CD4-positive, CD25-positive, alpha-beta regulatory T cell (primary cell): ENCODE results near the gene TCP10L. TPM values are rescaled to one million over a fixed set of nuclear protein-coding genes. Genes with fewer than 3 reads are reported as not detected.

Experiments used
- ATAC-seq, 2 donors: fragments of 150-1000 bp; cut with Tn5 transposase; one replicate each; pipeline ENCODE4 v1.10.0; 2021; ENCODE audit warnings: low read depth in 2 of 2, moderate number of reproducible peaks in 2 of 2, moderate library complexity in 1 of 2
- DNase-seq, 3 donors: peaks; one replicate each; pipeline versions ENCODE4 v3.0.0 to v3.0.0-alpha.2; 2012 to 2022; ENCODE audit warnings: mixed read lengths in 1 of 3
- H3K27ac ChIP-seq: one replicate; pipeline ENCODE4 v1.7.0; 2013; ENCODE audit warnings: mild to moderate bottlenecking, low read length; ENCODE audit not compliant: insufficient read depth, poor library complexity, severe bottlenecking
- H3K27me3 ChIP-seq: one replicate; pipeline ENCODE4 v1.7.0; 2013; ENCODE audit warnings: low read length; ENCODE audit not compliant: control insufficient read depth, insufficient read depth
- H3K36me3 ChIP-seq: one replicate; pipeline ENCODE4 v1.7.0; 2013; ENCODE audit warnings: mild to moderate bottlenecking, low read length, moderate library complexity; ENCODE audit not compliant: control insufficient read depth, insufficient read depth
- H3K4me1 ChIP-seq: 2 replicates; pipeline ENCODE4 v1.7.0; 2013; ENCODE audit warnings: mild to moderate bottlenecking, low read length; ENCODE audit not compliant: insufficient read depth, control insufficient read depth, poor library complexity, severe bottlenecking
- H3K4me3 ChIP-seq: one replicate; pipeline ENCODE4 v1.7.0; 2013; ENCODE audit warnings: low read depth, mild to moderate bottlenecking, low read length, moderate library complexity
- H3K9me3 ChIP-seq, 2 experiments: 1 replicate in 1 of 2; 2 replicates in 1 of 2; pipeline ENCODE4 v1.7.0; 2013; ENCODE audit warnings: low read length in 2 of 2, mild to moderate bottlenecking in 1 of 2, moderate library complexity in 1 of 2; ENCODE audit not compliant: control insufficient read depth in 2 of 2
- H3K27ac Mint-ChIP-seq, 3 donors: one replicate each; pipeline ENCODE4 v1.8.0; 2020 to 2022; ENCODE audit warnings: mild to moderate bottlenecking in 3 of 3, mixed read lengths in 3 of 3, moderate library complexity in 2 of 3
- H3K27me3 Mint-ChIP-seq: one replicate; pipeline ENCODE4 v1.8.0; 2022; ENCODE audit warnings: mild to moderate bottlenecking, mixed read lengths
- H3K36me3 Mint-ChIP-seq: one replicate; pipeline ENCODE4 v1.8.0; 2020; ENCODE audit warnings: mixed read lengths
- H3K4me1 Mint-ChIP-seq, 4 donors: one replicate each; pipeline ENCODE4 v1.8.0; 2020 to 2022; ENCODE audit warnings: mixed read lengths in 4 of 4, mild to moderate bottlenecking in 1 of 4
- H3K4me3 Mint-ChIP-seq, 4 donors: one replicate each; pipeline ENCODE4 v1.8.0; 2020 to 2022; ENCODE audit warnings: mild to moderate bottlenecking in 4 of 4, mixed read lengths in 4 of 4, moderate library complexity in 3 of 4
- H3K9me3 Mint-ChIP-seq, 7 donors: one replicate each; pipeline ENCODE4 v1.8.0; 2020 to 2022; ENCODE audit warnings: mixed read lengths in 7 of 7, mild to moderate bottlenecking in 3 of 7, moderate library complexity in 2 of 7
- polyA plus RNA-seq, 4 donors: library from polyadenylated mRNA; unstranded; fragments of 300-500 nt; fragmentation: Illumina TruSeq; gene quantifications; one replicate each; pipeline ENCODE4 v1.2.3, GENCODE V29; 2021
- total RNA-seq: library from RNA; stranded (reverse); gene quantifications from one replicate; pipeline ENCODE4 v1.2.3, GENCODE V29; 2022

Gene TCP10L
- total and polyA plus RNA-seq, 5 donors from 2014 or later = 0.27 to 1.1 (median 0.39) TPM

GRCh38 chr21:32570456-32570855 is 14.9 kb downstream of the TCP10L start:
- Mint-ChIP-seq H3K9me3 (peaks cover 0 to 2% (median 0%) of the 10 kb centered on the region in 7 donors), H3K4me1 (peaks cover 5 to 20% (median 7%) of the 10 kb centered on the region in 4 donors), H3K27ac (peak overlapping the region in 2 of 3 donors; percentile 30 to 56), H3K4me3 (peak overlapping the region in 3 of 4 donors; percentile 86 to 93 (median 89)), H3K27me3 (peaks cover 14% of the 10 kb centered on the region), H3K36me3 (peaks cover 4% of the 10 kb centered on the region)
- Histone ChIP-seq H3K27me3 (no peaks in the 10 kb centered on the region), H3K27ac (no peak overlapping the region), H3K36me3 (no peaks in the 10 kb centered on the region), H3K4me1 (peaks cover 11% of the 10 kb centered on the region), H3K4me3 (no peak overlapping the region), H3K9me3 (peaks cover under 1 to 3% of the 10 kb centered on the region in 2 experiments)
- DNase-seq (no peak), ATAC-seq (no peak)

- peak; percentile 85 to 93 for ATAC-seq
Measured at GRCh38 chr21:32569261-32570230, 15.8 kb downstream of the TCP10L start.

GRCh38 chr21:32567626-32568025 is 17.7 kb downstream of the TCP10L start:
- DNase-seq (no peak), ATAC-seq (no peak)
- H3K27me3 Mint-ChIP-seq = peaks cover 5% of the 10 kb centered on the region
- H3K36me3 ChIP-seq = no peaks in the 10 kb centered on the region
- peaks cover 6 to 20% (median 7%) of the 10 kb centered on the region in 4 donors for H3K4me1 Mint-ChIP-seq
- peaks cover 0 to 11% (median 4%) of the 10 kb centered on the region in 7 donors for H3K9me3 Mint-ChIP-seq
- H3K27ac ChIP-seq = no peak overlapping the region
- H3K4me3 Mint-ChIP-seq = no peak overlapping the region
- H3K4me3 ChIP-seq = no peak overlapping the region
- peaks cover 4% of the 10 kb centered on the region for H3K27me3 ChIP-seq
- peaks cover 4% of the 10 kb centered on the region for H3K36me3 Mint-ChIP-seq
- H3K9me3 ChIP-seq = peaks cover 3 to 10% of the 10 kb centered on the region in 2 experiments
- peaks cover 11% of the 10 kb centered on the region for H3K4me1 ChIP-seq
- no peak overlapping the region for H3K27ac Mint-ChIP-seq

More at GRCh38 chr21:32569261-32570230, 15.8 kb downstream of the TCP10L start:
- peaks cover 11% of the 10 kb centered on the region for H3K4me1 ChIP-seq
- H3K27ac ChIP-seq = peak overlapping the region; percentile 44
- no peaks in the 10 kb centered on the region for H3K36me3 ChIP-seq
- peaks cover 3 to 8% of the 10 kb centered on the region in 2 experiments for H3K9me3 ChIP-seq
- peaks cover 4% of the 10 kb centered on the region for H3K36me3 Mint-ChIP-seq
- H3K27me3 ChIP-seq = peaks cover 4% of the 10 kb centered on the region
- peaks cover 5 to 20% (median 7%) of the 10 kb centered on the region in 4 donors for H3K4me1 Mint-ChIP-seq
- peak overlapping the region; percentile 68 for H3K4me3 ChIP-seq
- H3K27ac Mint-ChIP-seq = peak overlapping the region; percentile 30 to 95 (median 77)
- peak; percentile 61 to 88 (median 77) for DNase-seq
- H3K4me3 Mint-ChIP-seq = peak overlapping the region; percentile 86 to 95 (median 91)
- peaks cover 0 to 9% (median 4%) of the 10 kb centered on the region in 7 donors for H3K9me3 Mint-ChIP-seq
- H3K27me3 Mint-ChIP-seq = peaks cover 12% of the 10 kb centered on the region

GRCh38 chr21:32566741-32567389 is 18.5 kb downstream of the TCP10L start:
- Mint-ChIP-seq H3K9me3 (peaks cover 0 to 11% (median 4%) of the 10 kb centered on the region in 7 donors), H3K36me3 (peaks cover 4% of the 10 kb centered on the region), H3K4me1 (peaks cover 6 to 20% (median 7%) of the 10 kb centered on the region in 4 donors), H3K27me3 (peaks cover 5% of the 10 kb centered on the region), H3K4me3 (no peak overlapping the region), H3K27ac (no peak overlapping the region)
- no peaks in the 10 kb centered on the region for H3K36me3 ChIP-seq
- ATAC-seq = no peak
- peaks cover 11% of the 10 kb centered on the region for H3K4me1 ChIP-seq
- DNase-seq = no peak
- no peak overlapping the region for H3K27ac ChIP-seq
- H3K27me3 ChIP-seq = peaks cover 4% of the 10 kb centered on the region
- no peak overlapping the region for H3K4me3 ChIP-seq
- peaks cover 3 to 10% of the 10 kb centered on the region in 2 experiments for H3K9me3 ChIP-seq

GRCh38 chr21:32565856-32566465 is 19.4 kb downstream of the TCP10L start:
- H3K9me3 ChIP-seq = peaks cover 3 to 10% of the 10 kb centered on the region in 2 experiments
- H3K27me3 ChIP-seq = peaks cover 4% of the 10 kb centered on the region
- ATAC-seq (no peak), DNase-seq (no peak)
- H3K27ac Mint-ChIP-seq = no peak overlapping the region
- peaks cover 2% of the 10 kb centered on the region for H3K27me3 Mint-ChIP-seq
- peaks cover 0 to 11% (median 4%) of the 10 kb centered on the region in 7 donors for H3K9me3 Mint-ChIP-seq
- H3K4me1 ChIP-seq = peaks cover 11% of the 10 kb centered on the region
- peaks cover 4% of the 10 kb centered on the region for H3K36me3 Mint-ChIP-seq
- no peak overlapping the region for H3K4me3 Mint-ChIP-seq
- no peak overlapping the region for H3K4me3 ChIP-seq
- H3K4me1 Mint-ChIP-seq = peaks cover 6 to 20% (median 7%) of the 10 kb centered on the region in 4 donors
- no peaks in the 10 kb centered on the region for H3K36me3 ChIP-seq
- H3K27ac ChIP-seq = no peak overlapping the region

- Histone ChIP-seq H3K9me3 (peaks cover 3 to 10% of the 10 kb centered on the region in 2 experiments), H3K4me3 (no peak overlapping the region), H3K27ac (no peak overlapping the region), H3K4me1 (no peaks in the 10 kb centered on the region), H3K36me3 (no peaks in the 10 kb centered on the region), H3K27me3 (peaks cover 4% of the 10 kb centered on the region)
- DNase-seq (peak in 1 of 3 donors; percentile 7), ATAC-seq (no peak)
- Mint-ChIP-seq H3K27ac (no peak overlapping the region), H3K4me3 (no peak overlapping the region), H3K27me3 (no peaks in the 10 kb centered on the region), H3K4me1 (peaks cover 0 to 2% (median 0%) of the 10 kb centered on the region in 4 donors), H3K36me3 (peaks cover 4% of the 10 kb centered on the region), H3K9me3 (peaks cover 0 to 11% (median 4%) of the 10 kb centered on the region in 7 donors)
Measured at GRCh38 chr21:32562915-32563314, 22.4 kb downstream of the TCP10L start.

DNA sequence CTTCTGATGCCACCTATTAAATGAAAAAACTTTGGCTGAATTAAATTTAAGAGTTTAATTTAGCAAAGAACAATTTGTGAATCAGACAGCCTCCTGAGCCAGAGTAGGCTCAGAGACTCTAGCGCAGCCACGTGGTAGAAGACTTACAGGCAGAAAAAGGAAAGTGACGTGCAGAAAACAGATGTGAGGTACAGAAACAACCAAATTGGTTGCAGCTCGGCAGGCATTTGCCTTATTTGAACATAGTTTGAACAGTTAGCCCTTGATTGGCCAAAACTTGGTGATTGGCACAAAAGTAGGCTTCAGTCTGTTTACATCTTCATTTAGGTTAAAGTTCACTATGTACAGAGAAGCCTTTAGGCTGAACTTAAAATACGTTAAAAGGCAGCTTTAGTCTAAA is 22.9 kb downstream of the TCP10L start:
- ATAC-seq = no peak
- no peaks in the 10 kb centered on the region for H3K4me1 ChIP-seq
- H3K27ac Mint-ChIP-seq = no peak overlapping the region
- DNase-seq = peak in 1 of 3 donors; percentile 37
- H3K9me3 Mint-ChIP-seq = peaks cover 0 to 11% (median 4%) of the 10 kb centered on the region in 7 donors
- H3K36me3 ChIP-seq = no peaks in the 10 kb centered on the region
- no peak overlapping the region for H3K27ac ChIP-seq
- peaks cover 4% of the 10 kb centered on the region for H3K27me3 ChIP-seq
- H3K27me3 Mint-ChIP-seq = no peaks in the 10 kb centered on the region
- peaks cover 3 to 10% of the 10 kb centered on the region in 2 experiments for H3K9me3 ChIP-seq
- H3K4me1 Mint-ChIP-seq = peaks cover 0 to 2% (median 0%) of the 10 kb centered on the region in 4 donors
- no peak overlapping the region for H3K4me3 ChIP-seq
- no peak overlapping the region for H3K4me3 Mint-ChIP-seq
- H3K36me3 Mint-ChIP-seq = peaks cover 4% of the 10 kb centered on the region
